Measurements from ENCODE around the gene GPS2. TPM values are rescaled to one million over a fixed set of nuclear protein-coding genes. Genes with fewer than 3 reads are reported as not detected.

GPS2 gene
- total and polyA plus RNA-seq, 10 of the 15 experiments (the other 5 are each of a cell fraction or from before 2014, with no cell fraction given), result 10.2 to 96.4 (median 42.5) TPM

GRCh38 chr17:7325031-7325528 is 9.9 kb upstream of the GPS2 start (continued):
- no peak for TF ChIP-seq CUX1 (IDR thresholded peaks at IDR 0.05; ENCODE audit: insufficient replicate concordance, low read depth, low read length)
- no peak for TF ChIP-seq ZNF24 (IDR thresholded peaks at IDR 0.05)
- no peak for TF ChIP-seq HDAC6 (IDR thresholded peaks at IDR 0.05; ENCODE audit: unreplicated experiment)
- TF ChIP-seq ZBED1 (IDR thresholded peaks at IDR 0.05; ENCODE audit: borderline replicate concordance), result no peak
- TF ChIP-seq, protein P1, sequence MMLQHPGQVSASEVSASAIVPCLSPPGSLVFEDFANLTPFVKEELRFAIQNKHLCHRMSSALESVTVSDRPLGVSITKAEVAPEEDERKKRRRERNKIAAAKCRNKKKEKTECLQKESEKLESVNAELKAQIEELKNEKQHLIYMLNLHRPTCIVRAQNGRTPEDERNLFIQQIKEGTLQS (IDR thresholded peaks at IDR 0.05; ENCODE audit: borderline replicate concordance, extremely low read depth, low read depth, low read length), result no peak
- no peak for TF ChIP-seq ZZZ3 (IDR thresholded peaks at IDR 0.05; ENCODE audit: control insufficient read depth, insufficient read length, low read depth)

All from GM12878 (cell line).